Neutrophil (primary cell): ENCODE measurements around the gene GLI1.
"Not testable (repeated sequence)": the region's sequence is repeated elsewhere in the genome, so short reads cannot be mapped to it uniquely, and the experiment has no call there.

Experiments
- H3K27ac ChIP-seq: fragments of 200-600 bp; sonication (generic); 2 replicates; pipeline ENCODE4 v1.5.1; 2016; ENCODE audit warnings: mild to moderate bottlenecking, moderate library complexity
- H3K27me3 ChIP-seq: fragments of 200-600 bp; sonication (generic); 2 replicates; pipeline ENCODE4 v1.6.0; 2016; ENCODE audit warnings: mild to moderate bottlenecking
- H3K36me3 ChIP-seq: fragments of 200-600 bp; sonication (generic); 2 replicates; pipeline ENCODE4 v1.5.1; 2017
- H3K4me1 ChIP-seq, 2 experiments: fragments of 200-600 bp in 1 of 2; sonication (generic) in 1 of 2; 1 replicate in 1 of 2; 2 replicates in 1 of 2; pipeline versions ENCODE4 v1.5.1 to v1.6.1; 2013 to 2016; ENCODE audit warnings: low read depth in 1 of 2, low read length in 1 of 2, mild to moderate bottlenecking in 1 of 2, moderate library complexity in 1 of 2; ENCODE audit not compliant: control insufficient read depth in 1 of 2, insufficient read depth in 1 of 2
- H3K4me3 ChIP-seq, 2 experiments: fragments of 200-600 bp in 1 of 2; sonication (generic) in 1 of 2; 1 replicate in 1 of 2; 2 replicates in 1 of 2; pipeline ENCODE4 v1.5.1; 2013 to 2016; ENCODE audit warnings: low read depth in 1 of 2, low read length in 1 of 2, mild to moderate bottlenecking in 1 of 2, moderate library complexity in 1 of 2
- H3K9me3 ChIP-seq: fragments of 200-600 bp; sonication (generic); 2 replicates; pipeline ENCODE4 v1.5.1; 2016
- CTCF ChIP-seq: fragments of 200-600 bp; sonication (generic); IDR thresholded peaks from 2 replicates; pipeline ENCODE4 v1.5.1; 2016; ENCODE audit warnings: antibody characterized with exemption

The GLI1 gene

DNA sequence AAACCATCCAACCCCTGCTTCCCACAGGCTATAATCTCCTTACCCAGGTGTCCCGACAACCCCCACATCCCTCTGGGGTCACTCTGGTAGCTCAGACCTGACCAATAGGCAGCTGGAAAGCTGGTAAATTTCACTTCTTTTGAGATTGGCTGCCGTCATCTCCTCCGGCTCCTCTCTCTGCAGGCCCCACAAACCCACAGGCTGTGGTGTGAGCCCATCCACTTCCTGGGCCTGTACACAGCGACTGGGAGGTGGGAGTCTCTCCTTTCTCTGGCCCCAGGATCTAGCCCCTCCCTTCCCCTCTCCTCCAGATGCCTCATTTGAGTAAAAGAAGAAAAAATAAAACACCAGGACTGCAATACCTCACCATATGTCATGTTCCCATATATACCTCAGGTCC, 24.3 kb upstream of the GLI1 start:
- peaks cover 29 to 30% of the 10 kb centered on the region in 2 experiments for H3K4me1 ChIP-seq
- no peak for TF ChIP-seq CTCF
- no peak overlapping the region for H3K4me3 ChIP-seq
- peak overlapping the region; percentile 37 for H3K27ac ChIP-seq
- no peaks in the 10 kb centered on the region for H3K9me3 ChIP-seq
- no peaks in the 10 kb centered on the region for H3K36me3 ChIP-seq
- H3K27me3 ChIP-seq, result no peaks in the 10 kb centered on the region

DNA sequence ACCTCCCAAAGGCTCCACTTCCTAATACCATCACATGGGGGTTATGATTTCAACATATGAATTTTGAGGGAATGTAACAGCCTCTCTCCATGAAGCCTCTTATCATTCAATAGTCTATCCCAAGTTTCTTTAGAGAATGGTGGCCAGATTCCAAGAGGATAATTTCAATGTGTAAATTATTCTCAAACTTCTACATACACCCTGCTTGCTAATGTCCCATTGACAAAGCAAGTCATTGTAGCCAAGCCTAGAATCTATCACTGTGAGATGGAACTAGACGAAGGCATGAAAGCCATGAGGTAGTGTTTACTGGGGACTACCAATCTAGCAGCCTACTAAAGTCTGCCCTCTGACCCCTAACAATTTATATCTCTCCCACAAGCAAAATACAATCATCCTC, 21.2 kb upstream of the GLI1 start:
- no peaks in the 10 kb centered on the region for H3K9me3 ChIP-seq
- no peak overlapping the region for H3K4me3 ChIP-seq
- TF ChIP-seq CTCF, result no peak
- H3K36me3 ChIP-seq, result no peaks in the 10 kb centered on the region
- H3K27me3 ChIP-seq, result no peaks in the 10 kb centered on the region
- no peak overlapping the region for H3K27ac ChIP-seq
- H3K4me1 ChIP-seq, result peaks cover 30 to 31% of the 10 kb centered on the region in 2 experiments

DNA sequence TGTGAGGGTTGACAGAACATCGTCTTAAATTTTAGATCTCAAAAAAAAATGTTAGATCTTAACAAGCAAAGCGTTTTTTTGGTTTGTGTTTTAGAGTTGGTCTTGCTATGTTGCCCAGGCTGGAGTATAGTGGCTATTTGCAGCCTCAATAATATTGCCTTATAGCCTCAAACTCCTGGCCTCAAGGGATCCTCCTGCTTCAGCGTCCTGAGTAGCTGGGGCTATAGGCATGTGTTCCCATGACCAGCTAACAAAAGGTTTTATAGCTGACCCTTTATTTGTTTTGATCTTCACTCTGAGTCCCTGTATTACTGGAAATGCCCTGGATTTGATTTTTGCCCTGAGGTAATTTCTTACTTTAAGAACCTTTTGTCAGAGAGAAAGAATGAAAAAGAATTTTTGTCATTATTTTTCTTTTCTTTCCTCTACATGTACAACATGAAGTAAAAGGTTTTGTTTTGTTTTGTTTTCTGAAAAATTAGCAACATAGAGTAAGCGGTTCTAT, 19.8 kb upstream of the GLI1 start:
- Histone ChIP-seq H3K36me3 (no peaks in the 10 kb centered on the region), H3K9me3 (no peaks in the 10 kb centered on the region), H3K27me3 (no peaks in the 10 kb centered on the region), H3K27ac (peak overlapping the region; percentile 70), H3K4me3 (no peak overlapping the region), H3K4me1 (peaks cover 26 to 27% of the 10 kb centered on the region in 2 experiments)
- TF ChIP-seq CTCF, result no peak

DNA sequence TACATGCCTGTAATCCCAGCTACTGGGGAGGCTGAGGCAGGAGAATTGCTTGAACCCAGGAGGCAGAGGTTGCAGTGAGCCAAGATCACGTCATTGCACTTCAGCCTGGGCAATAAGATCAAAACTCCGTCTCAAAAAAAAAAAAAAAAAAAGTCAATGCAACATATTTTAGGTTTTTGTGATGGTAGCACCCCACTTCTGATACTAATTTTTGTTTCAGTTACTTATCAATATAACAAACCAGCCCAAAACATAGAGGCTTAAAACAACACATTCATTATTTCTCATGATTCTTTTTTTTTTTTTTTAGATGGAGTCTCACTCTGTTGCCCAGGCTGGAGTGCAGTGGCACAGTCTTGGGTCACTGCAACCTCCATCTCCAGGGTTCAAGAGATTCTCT, 18.2 kb upstream of the GLI1 start:
- not testable (repeated sequence) for H3K9me3 ChIP-seq, H3K36me3 ChIP-seq, H3K4me3 ChIP-seq

GRCh38 chr12:57441846-57442427, 17.6 kb upstream of the GLI1 start:
- H3K9me3 ChIP-seq, result no peaks in the 10 kb centered on the region
- peaks cover 16% of the 10 kb centered on the region in 2 experiments for H3K4me1 ChIP-seq
- peak overlapping the region; percentile 4 for H3K27ac ChIP-seq
- TF ChIP-seq CTCF, result no peak
- no peaks in the 10 kb centered on the region for H3K27me3 ChIP-seq
- H3K36me3 ChIP-seq, result no peaks in the 10 kb centered on the region
- no peak overlapping the region for H3K4me3 ChIP-seq

More for the DNA sequence above, 18.2 kb upstream of the GLI1 start:
- H3K27me3 ChIP-seq, H3K27ac ChIP-seq: not testable (repeated sequence)
- H3K4me1 ChIP-seq, result peaks cover 18 to 20% of the 10 kb centered on the region in 2 experiments

DNA sequence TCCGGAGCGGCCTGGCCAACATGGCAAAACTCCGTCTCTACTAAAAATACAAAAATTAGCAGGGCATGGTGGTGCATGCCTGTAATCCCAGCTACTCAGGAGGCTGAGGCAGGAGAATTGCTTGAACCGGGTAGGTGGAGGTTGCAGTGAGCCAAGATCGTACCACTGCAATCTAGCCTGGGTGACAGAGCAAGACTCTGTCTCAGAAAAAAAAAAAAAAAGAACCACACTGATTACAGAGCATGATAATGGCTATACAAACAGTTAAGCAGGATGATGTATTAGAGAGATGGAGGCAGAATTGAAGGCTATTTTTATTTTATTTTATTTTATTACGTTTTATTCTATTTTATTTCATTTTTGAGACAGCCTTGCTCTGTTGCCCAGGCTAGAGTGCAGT, 15.2 kb upstream of the GLI1 start:
- H3K4me1 ChIP-seq, result peaks cover 14 to 18% of the 10 kb centered on the region in 2 experiments

More for the DNA sequence above, 15.2 kb upstream of the GLI1 start:
- not testable (repeated sequence) for H3K36me3 ChIP-seq, H3K9me3 ChIP-seq, H3K27ac ChIP-seq, H3K4me3 ChIP-seq, H3K27me3 ChIP-seq
